ENCODE measurements around the gene B4GALT3. TPM values are rescaled to one million over a fixed set of nuclear protein-coding genes. Genes with fewer than 3 reads are reported as not detected.

The B4GALT3 gene
- total and polyA plus RNA-seq, 2 donors (not counting 3 experiments of a cell fraction or from before 2014, with no cell fraction given): 39.5 to 60.4 TPM

GRCh38 chr1:161161652-161162051 is 15.7 kb downstream of the B4GALT3 start:
- no peak for TF ChIP-seq FOS (IDR thresholded peaks at IDR 0.05; ENCODE audit: borderline replicate concordance, insufficient read depth, low read length)
- no peak for TF ChIP-seq MYC (IDR thresholded peaks at IDR 0.05; ENCODE audit: low read depth, low read length)
- no peak for TF ChIP-seq MAX (IDR thresholded peaks at IDR 0.05; ENCODE audit: insufficient read depth, insufficient read length)
- TF ChIP-seq POLR2AphosphoS5 (IDR thresholded peaks at IDR 0.05; ENCODE audit: insufficient read depth, low read depth, low read length): no peak
- TF ChIP-seq CTCF (IDR thresholded peaks at IDR 0.05; ENCODE audit: extremely low read depth in 1 of 2, insufficient read depth in 1 of 2, low read depth in 1 of 2, low read length in 2 of 2): no peak
- TF ChIP-seq EZH2 (IDR thresholded peaks at IDR 0.05; ENCODE audit: borderline replicate concordance, low read depth, low read length, severe bottlenecking): no peak
- TF ChIP-seq JUN (IDR thresholded peaks at IDR 0.05; ENCODE audit: borderline replicate concordance, insufficient read depth, insufficient read length, low read depth): no peak
- no peak for TF ChIP-seq POLR2A (IDR thresholded peaks at IDR 0.05; ENCODE audit: low read depth, low read length)
- no peak for TF ChIP-seq GATA2 (IDR thresholded peaks at IDR 0.05; ENCODE audit: insufficient read depth, insufficient read length, low read depth, low read length)
- dilution Hi-C loops (cut with MboI; ENCODE audit: extremely low pct_ligation_motif_present, low sequenced_read_pairs) (no loop called here), intact Hi-C loops (cut with micrococcal nuclease) (no loop called here)
- H2AFZ ChIP-seq (ENCODE audit: low read depth, low read length): no peak overlapping the region
- H4K20me1 ChIP-seq (replicated peaks; ENCODE audit: control insufficient read depth, extremely low read depth, insufficient read depth, low read length): no peaks in the 10 kb centered on the region
- ChIA-PET CTCF (interaction anchor here (1.0 kb wide), 1 partner anchor 9 kb away, joined by 3 read pairs; no protein-coding TSS in a partner anchor), POLR2A (no interaction called here)
- H3K9me1 ChIP-seq (replicated peaks; ENCODE audit: control insufficient read depth, extremely low read depth, insufficient read depth, low read length): no peaks in the 10 kb centered on the region
- peaks cover 16% of the 10 kb centered on the region for H3K4me1 ChIP-seq (ENCODE audit: control insufficient read depth, extremely low read depth, insufficient read depth, low read length)
- BruUV-seq (replicated peaks): no TSS peak
- H3K9me3 ChIP-seq (replicated peaks; ENCODE audit: control insufficient read depth, insufficient read depth, low read length): no peaks in the 10 kb centered on the region
- no peak overlapping the region for H3K4me2 ChIP-seq (ENCODE audit: insufficient read depth, low read length)
- H3K27ac ChIP-seq (ENCODE audit: insufficient read depth, low read depth, low read length): no peak overlapping the region
- no peak overlapping the region for H3K4me3 ChIP-seq (replicated peaks in 1 of 3; ENCODE audit: insufficient read depth in 1 of 3, low read depth in 1 of 3, low read length in 3 of 3)
- no peak overlapping the region for H3K9ac ChIP-seq (replicated peaks; ENCODE audit: extremely low read depth, insufficient read depth, low read length)
- no peaks in the 10 kb centered on the region for H3K27me3 ChIP-seq (ENCODE audit: control insufficient read depth in 2 of 2, insufficient read depth in 2 of 2, low read length in 2 of 2)
- peaks cover 7% of the 10 kb centered on the region for H3K79me2 ChIP-seq (ENCODE audit: control insufficient read depth, insufficient read depth, low read length)
- peaks cover 2 to 14% of the 10 kb centered on the region in 2 experiments for H3K36me3 ChIP-seq (ENCODE audit: control insufficient read depth in 2 of 2, extremely low read depth in 1 of 2, insufficient read depth in 2 of 2, low read length in 2 of 2)
- DNase-seq (ENCODE audit: low read depth, low spot score) (no peak), FAIRE-seq (no peak)
